Suprapubic skin (tissue), 4 donors: ENCODE data around the gene SCN4A.
"Not testable (repeated sequence)": the region's sequence is repeated elsewhere in the genome, so short reads cannot be mapped to it uniquely, and the experiment has no call there.

Source experiments
- EP300 ChIP-seq: sonication (generic); formaldehyde crosslinking; IDR thresholded peaks from one replicate; pipeline ENCODE4 v1.6.1; 2017; ENCODE audit warnings: antibody characterized with exemption
- POLR2A ChIP-seq, 2 donors: fragments of 450-650 bp; IDR thresholded peaks; one replicate each; pipeline ENCODE4 v1.6.1; 2017; ENCODE audit warnings: antibody characterized with exemption in 2 of 2, mild to moderate bottlenecking in 2 of 2, moderate library complexity in 2 of 2
- POLR2AphosphoS5 ChIP-seq, 3 donors: sonication (generic); formaldehyde crosslinking; IDR thresholded peaks; one replicate each; pipeline ENCODE4 v1.6.1; 2017; ENCODE audit warnings: antibody characterized with exemption in 3 of 3
- TF ChIP-seq, protein P1 (sequence below), 2 donors: fragments of 200-600 bp in 1 of 2; fragments of 450-650 bp in 1 of 2; sonication (generic) in 1 of 2; IDR thresholded peaks; one replicate each; pipeline ENCODE4 v1.5.1; 2016 to 2019; ENCODE audit warnings: antibody characterized with exemption in 2 of 2, mild to moderate bottlenecking in 1 of 2, moderate library complexity in 1 of 2

DNA sequence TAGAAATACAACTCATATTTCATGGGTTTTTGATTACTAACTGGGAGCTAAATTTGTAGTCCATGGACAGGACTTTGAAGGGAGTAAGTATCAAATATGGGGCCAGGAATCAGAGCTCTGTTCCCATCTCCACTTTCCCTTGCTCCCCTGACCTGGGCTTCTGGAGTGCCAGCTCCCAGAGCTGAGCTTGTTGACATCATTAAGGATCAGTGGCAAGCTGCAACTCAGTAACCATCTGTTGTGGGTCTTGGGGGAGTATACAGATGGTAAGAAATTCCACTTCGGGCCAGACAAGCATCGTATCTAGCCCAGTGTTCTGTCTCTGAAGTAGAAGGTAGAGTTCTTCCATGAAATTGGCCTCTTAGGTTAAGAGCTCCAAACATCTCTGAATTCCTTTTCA is 70.7 kb downstream of the SCN4A start:
- TF ChIP-seq, protein P1, sequence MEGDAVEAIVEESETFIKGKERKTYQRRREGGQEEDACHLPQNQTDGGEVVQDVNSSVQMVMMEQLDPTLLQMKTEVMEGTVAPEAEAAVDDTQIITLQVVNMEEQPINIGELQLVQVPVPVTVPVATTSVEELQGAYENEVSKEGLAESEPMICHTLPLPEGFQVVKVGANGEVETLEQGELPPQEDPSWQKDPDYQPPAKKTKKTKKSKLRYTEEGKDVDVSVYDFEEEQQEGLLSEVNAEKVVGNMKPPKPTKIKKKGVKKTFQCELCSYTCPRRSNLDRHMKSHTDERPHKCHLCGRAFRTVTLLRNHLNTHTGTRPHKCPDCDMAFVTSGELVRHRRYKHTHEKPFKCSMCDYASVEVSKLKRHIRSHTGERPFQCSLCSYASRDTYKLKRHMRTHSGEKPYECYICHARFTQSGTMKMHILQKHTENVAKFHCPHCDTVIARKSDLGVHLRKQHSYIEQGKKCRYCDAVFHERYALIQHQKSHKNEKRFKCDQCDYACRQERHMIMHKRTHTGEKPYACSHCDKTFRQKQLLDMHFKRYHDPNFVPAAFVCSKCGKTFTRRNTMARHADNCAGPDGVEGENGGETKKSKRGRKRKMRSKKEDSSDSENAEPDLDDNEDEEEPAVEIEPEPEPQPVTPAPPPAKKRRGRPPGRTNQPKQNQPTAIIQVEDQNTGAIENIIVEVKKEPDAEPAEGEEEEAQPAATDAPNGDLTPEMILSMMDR (IDR thresholded peaks at IDR 0.05), result not testable (repeated sequence)
- not testable (repeated sequence) for TF ChIP-seq POLR2AphosphoS5 (IDR thresholded peaks at IDR 0.05); POLR2A (IDR thresholded peaks at IDR 0.05); EP300
